Endothelial cell of umbilical vein (primary cell): Measurements from ENCODE around the gene LSM14B. TPM values are rescaled to one million over a fixed set of nuclear protein-coding genes. Genes with fewer than 3 reads are reported as not detected.

ENCODE experiments used
- BruUV-seq: library from RNA; stranded (reverse); fragments of 400-500 nt; replicated peaks from 2 replicates; lab custom pipeline; 2021; lab: Mats Ljungman, UMichigan
- CTCF ChIA-PET: fragments of 300-600, 350-600 bp; sonication (Branson Sonifier 250); formaldehyde crosslinking; loops from one replicate; lab custom pipeline; 2021; ENCODE audit warnings: antibody characterized with exemption, inconsistent platforms; lab: Charles Lee
- POLR2A ChIA-PET: fragments of 300-600, 350-600 bp; sonication (Branson Sonifier 250); formaldehyde crosslinking; loops from one replicate; lab custom pipeline; 2021; ENCODE audit warnings: antibody characterized with exemption, inconsistent platforms; lab: Charles Lee
- DNase-seq: peaks from one replicate; pipeline ENCODE4 v3.0.0-alpha.2; 2011; ENCODE audit warnings: low read depth, low spot score
- FAIRE-seq: peaks from 2 replicates; lab custom pipeline; 2011; peaks lifted over from hg19 to GRCh38; lab: Jason Lieb, UNC
- H2AFZ ChIP-seq: 2 replicates; pipeline ENCODE4 v1.6.0; 2012; ENCODE audit warnings: low read depth, low read length, control low read depth, inconsistent platforms
- H3K27ac ChIP-seq: 2 replicates; pipeline ENCODE4 v1.5.1; 2011; ENCODE audit warnings: low read depth, mild to moderate bottlenecking, control low read depth, low read length, moderate library complexity; ENCODE audit not compliant: insufficient read depth
- H3K27me3 ChIP-seq, 2 experiments: 2 replicates each; pipeline versions ENCODE4 v1.6.0 to v1.6.1; 2011; ENCODE audit warnings: low read length in 2 of 2, mixed read lengths in 1 of 2; ENCODE audit not compliant: control insufficient read depth in 2 of 2, insufficient read depth in 2 of 2
- H3K36me3 ChIP-seq, 2 experiments: 2 replicates in 1 of 2; 3 replicates in 1 of 2; pipeline ENCODE4 v1.5.1; 2011; ENCODE audit warnings: low read length in 2 of 2, mild to moderate bottlenecking in 1 of 2, moderate library complexity in 1 of 2; ENCODE audit not compliant: control insufficient read depth in 2 of 2, insufficient read depth in 2 of 2; ENCODE audit errors: extremely low read depth in 1 of 2
- H3K4me1 ChIP-seq: 3 replicates; pipeline ENCODE4 v1.5.1; 2011; ENCODE audit warnings: mild to moderate bottlenecking, low read length; ENCODE audit not compliant: control insufficient read depth, insufficient read depth; ENCODE audit errors: extremely low read depth
- H3K4me2 ChIP-seq: 2 replicates; pipeline ENCODE4 v1.6.1; 2011; ENCODE audit warnings: low read length, control low read depth, mixed read lengths; ENCODE audit not compliant: insufficient read depth
- H3K4me3 ChIP-seq, 3 experiments: fragments of 200-600 bp in 1 of 3; sonication (generic), shearing (Covaris generic) in 1 of 3; replicated peaks in 1 of 3; 2 replicates each; pipeline ENCODE4 v1.5.1; 2011 to 2016; ENCODE audit warnings: control low read depth in 3 of 3, low read length in 3 of 3, mild to moderate bottlenecking in 2 of 3, inconsistent platforms in 1 of 3, low read depth in 1 of 3, moderate library complexity in 1 of 3; ENCODE audit not compliant: insufficient read depth in 1 of 3
- H3K79me2 ChIP-seq: 2 replicates; pipeline ENCODE4 v1.6.0; 2012; ENCODE audit warnings: low read length, inconsistent platforms; ENCODE audit not compliant: control insufficient read depth, insufficient read depth
- H3K9ac ChIP-seq: replicated peaks from 2 replicates; pipeline ENCODE3; 2011; ENCODE audit warnings: low read length, control low read depth; ENCODE audit not compliant: insufficient read depth; ENCODE audit errors: extremely low read depth
- H3K9me1 ChIP-seq: replicated peaks from 3 replicates; pipeline ENCODE4 v1.6.0; 2011; ENCODE audit warnings: mild to moderate bottlenecking, low read length; ENCODE audit not compliant: control insufficient read depth, insufficient read depth; ENCODE audit errors: extremely low read depth
- H3K9me3 ChIP-seq: replicated peaks from 2 replicates; pipeline ENCODE4 v1.5.1; 2012; ENCODE audit warnings: low read length, inconsistent platforms; ENCODE audit not compliant: control insufficient read depth, insufficient read depth
- H4K20me1 ChIP-seq: replicated peaks from 2 replicates; pipeline ENCODE3; 2011; ENCODE audit warnings: mild to moderate bottlenecking, low read length; ENCODE audit not compliant: control insufficient read depth, insufficient read depth; ENCODE audit errors: extremely low read depth
- EZH2 ChIP-seq: IDR thresholded peaks from 2 replicates; pipeline ENCODE4 v1.6.1; 2012; ENCODE audit warnings: borderline replicate concordance, low read depth, mild to moderate bottlenecking, moderate library complexity, low read length, inconsistent platforms; ENCODE audit not compliant: severe bottlenecking
- FOS ChIP-seq: IDR thresholded peaks from 2 replicates; pipeline ENCODE4 v1.6.1; 2011; ENCODE audit warnings: mild to moderate bottlenecking, low read length, moderate library complexity, borderline replicate concordance; ENCODE audit not compliant: insufficient read depth
- GATA2 ChIP-seq: IDR thresholded peaks from 2 replicates; pipeline ENCODE4 v1.7.0; 2011; ENCODE audit warnings: low read depth, mild to moderate bottlenecking, moderate library complexity, mixed read lengths, low read length; ENCODE audit not compliant: insufficient read length, insufficient read depth
- JUN ChIP-seq: IDR thresholded peaks from 2 replicates; pipeline ENCODE4 v1.6.1; 2011; ENCODE audit warnings: borderline replicate concordance, low read depth; ENCODE audit not compliant: insufficient read length, insufficient read depth
- MYC ChIP-seq: IDR thresholded peaks from one replicate; pipeline ENCODE4 v1.6.1; 2011; ENCODE audit warnings: mild to moderate bottlenecking, low read depth, low read length
- POLR2A ChIP-seq: IDR thresholded peaks from 2 replicates; pipeline ENCODE4 v1.6.1; 2012; ENCODE audit warnings: low read depth, mild to moderate bottlenecking, control low read depth, low read length
- POLR2AphosphoS5 ChIP-seq: IDR thresholded peaks from 2 replicates; pipeline ENCODE4 v1.6.1; 2012; ENCODE audit warnings: low read depth, mild to moderate bottlenecking, control low read depth, low read length, moderate library complexity; ENCODE audit not compliant: insufficient read depth
- dilution Hi-C: fragments of 300-500 bp; cut with MboI; formaldehyde crosslinking; loops from one replicate; pipeline ENCODE4 v1.15.0; 2019; ENCODE audit warnings: low sequenced_read_pairs; ENCODE audit not compliant: extremely low pct_ligation_motif_present
- intact Hi-C: fragments of 100-400 bp; cut with micrococcal nuclease; formaldehyde crosslinking; loops from one replicate; pipeline ENCODE4 v1.10.0; 2022
- polyA plus RNA-seq, 4 experiments: library from polyadenylated mRNA; depleted of rRNA in 3 of 4; stranded (reverse) in 3 of 4; unstranded in 1 of 4; fragments of >200 nt; gene quantifications; 2 replicates each; pipeline versions ENCODE4 v1.2.1 to v1.2.3, GENCODE V29; 2011 to 2012; ENCODE audit warnings: missing spikeins in 1 of 4
- total RNA-seq: library from RNA; stranded (reverse); gene quantifications from 2 replicates; pipeline ENCODE4 v1.2.3, GENCODE V29; 2021
- TF ChIP-seq, protein P1 (sequence below): IDR thresholded peaks from 2 replicates; pipeline ENCODE4 v1.6.1; 2011; ENCODE audit not compliant: insufficient read depth, insufficient read length
- TF ChIP-seq, protein P2 (sequence below), 2 donors: IDR thresholded peaks; 1 replicate in 1 of 2; 2 replicates in 1 of 2; pipeline ENCODE4 v1.5.1; 2011; ENCODE audit warnings: low read length in 2 of 2, mild to moderate bottlenecking in 2 of 2, moderate library complexity in 2 of 2, control low read depth in 1 of 2, inconsistent platforms in 1 of 2, low read depth in 1 of 2; ENCODE audit not compliant: insufficient read depth in 1 of 2; ENCODE audit errors: extremely low read depth in 1 of 2

LSM14B gene
- total and polyA plus RNA-seq, 2 donors (not counting 3 experiments of a cell fraction or from before 2014, with no cell fraction given): 32.5 to 34.0 TPM

- peaks cover 23 to 29% of the 10 kb centered on the region in 2 experiments for H3K36me3 ChIP-seq
These were observed 20.2 kb downstream of the LSM14B start for GRCh38 chr20:62142252-62143080.

More at GRCh38 chr20:62142252-62143080, 20.2 kb downstream of the LSM14B start:
- Histone ChIP-seq H2AFZ (no peak overlapping the region), H3K4me2 (peak overlapping the region; percentile 55), H3K9ac (peak overlapping the region; percentile 92), H3K4me1 (peaks cover 8% of the 10 kb centered on the region), H3K27ac (peak overlapping the region; percentile 88), H3K79me2 (peaks cover 78% of the 10 kb centered on the region), H3K9me3 (no peaks in the 10 kb centered on the region), H4K20me1 (peaks cover 6% of the 10 kb centered on the region), H3K4me3 (peak overlapping the region; percentile 59 to 80 (median 69)), H3K9me1 (no peaks in the 10 kb centered on the region), H3K27me3 (no peaks in the 10 kb centered on the region)
- BruUV-seq: no TSS peak
- DNase-seq: peak; percentile 20
- FAIRE-seq: no peak
- dilution Hi-C loops: no loop called here
- no peak for TF ChIP-seq EZH2
- no peak for TF ChIP-seq POLR2A
- no peak for TF ChIP-seq GATA2
- no peak for TF ChIP-seq JUN
- no peak for TF ChIP-seq MYC
- TF ChIP-seq, protein P1, sequence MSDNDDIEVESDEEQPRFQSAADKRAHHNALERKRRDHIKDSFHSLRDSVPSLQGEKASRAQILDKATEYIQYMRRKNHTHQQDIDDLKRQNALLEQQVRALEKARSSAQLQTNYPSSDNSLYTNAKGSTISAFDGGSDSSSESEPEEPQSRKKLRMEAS: no peak
- no peak for TF ChIP-seq POLR2AphosphoS5
- TF ChIP-seq, protein P2, sequence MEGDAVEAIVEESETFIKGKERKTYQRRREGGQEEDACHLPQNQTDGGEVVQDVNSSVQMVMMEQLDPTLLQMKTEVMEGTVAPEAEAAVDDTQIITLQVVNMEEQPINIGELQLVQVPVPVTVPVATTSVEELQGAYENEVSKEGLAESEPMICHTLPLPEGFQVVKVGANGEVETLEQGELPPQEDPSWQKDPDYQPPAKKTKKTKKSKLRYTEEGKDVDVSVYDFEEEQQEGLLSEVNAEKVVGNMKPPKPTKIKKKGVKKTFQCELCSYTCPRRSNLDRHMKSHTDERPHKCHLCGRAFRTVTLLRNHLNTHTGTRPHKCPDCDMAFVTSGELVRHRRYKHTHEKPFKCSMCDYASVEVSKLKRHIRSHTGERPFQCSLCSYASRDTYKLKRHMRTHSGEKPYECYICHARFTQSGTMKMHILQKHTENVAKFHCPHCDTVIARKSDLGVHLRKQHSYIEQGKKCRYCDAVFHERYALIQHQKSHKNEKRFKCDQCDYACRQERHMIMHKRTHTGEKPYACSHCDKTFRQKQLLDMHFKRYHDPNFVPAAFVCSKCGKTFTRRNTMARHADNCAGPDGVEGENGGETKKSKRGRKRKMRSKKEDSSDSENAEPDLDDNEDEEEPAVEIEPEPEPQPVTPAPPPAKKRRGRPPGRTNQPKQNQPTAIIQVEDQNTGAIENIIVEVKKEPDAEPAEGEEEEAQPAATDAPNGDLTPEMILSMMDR (IDR thresholded peaks at IDR 0.05; ENCODE audit: extremely low read depth in 1 of 2, insufficient read depth in 1 of 2, low read depth in 1 of 2, low read length in 2 of 2): no peak
- no peak for TF ChIP-seq FOS
- intact Hi-C loops: loop anchor here (1.0 to 2.0 kb wide), 2 partner anchors 20 to 41 kb away; partner anchors contain the start of genes LSM14B and MTG2
- CTCF ChIA-PET: interaction anchor here (0.7 to 1.9 kb wide), 5 partner anchors 13 to 131 kb away, joined by 3 to 11 read pairs (median 4); partner anchors contain the start of gene LSM14B
- POLR2A ChIA-PET: no interaction called here
